HG03460 (cell line): ENCODE data around the gene CFAP77.

Source experiments
- ATAC-seq: cut with Tn5 transposase; IDR thresholded peaks from one replicate; pipeline ENCODE4 v1.9.1; 2021; ENCODE audit not compliant: unreplicated experiment

The CFAP77 gene

DNA sequence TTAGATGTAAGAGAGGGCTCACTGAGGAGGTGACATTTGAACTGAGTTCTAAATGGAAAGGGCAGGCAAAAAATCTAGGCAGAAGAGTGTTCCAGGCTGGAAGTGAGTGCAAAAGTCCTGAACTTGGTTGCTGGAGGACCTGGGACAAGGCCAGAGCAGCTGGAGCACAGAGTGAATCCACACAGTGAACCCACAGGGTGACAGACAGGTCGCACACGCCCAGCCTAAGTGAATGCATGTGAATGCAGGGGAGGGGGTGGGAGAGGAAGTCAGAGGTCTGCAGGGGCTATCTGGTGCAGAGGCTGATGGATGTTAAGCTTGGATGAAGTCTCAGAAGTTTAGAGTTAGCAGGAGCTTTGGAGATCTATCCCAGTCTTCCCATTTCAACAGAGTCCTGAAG lies 2.8 kb upstream of the CFAP77 start:
- no peak for ATAC-seq

DNA sequence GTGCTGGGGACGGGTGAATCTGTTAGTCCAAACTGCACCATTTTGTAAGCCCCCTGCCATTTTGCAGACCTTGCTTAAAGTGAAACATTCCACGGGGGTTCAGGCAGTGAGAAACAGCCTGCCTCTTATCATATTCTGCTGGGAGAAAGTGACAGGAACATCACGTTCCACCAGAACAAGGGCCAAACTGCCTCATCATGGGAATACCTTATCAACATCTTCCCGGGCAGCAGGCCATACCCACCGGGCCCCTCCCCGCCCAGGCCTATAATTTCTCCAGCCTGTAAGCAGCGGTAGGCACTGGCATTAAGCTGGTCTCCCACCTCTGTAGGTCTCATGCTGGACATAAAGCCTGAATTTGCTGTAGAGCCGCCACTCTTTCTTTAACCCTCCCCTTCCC lies 1.5 kb upstream of the CFAP77 start:
- no peak for ATAC-seq

DNA sequence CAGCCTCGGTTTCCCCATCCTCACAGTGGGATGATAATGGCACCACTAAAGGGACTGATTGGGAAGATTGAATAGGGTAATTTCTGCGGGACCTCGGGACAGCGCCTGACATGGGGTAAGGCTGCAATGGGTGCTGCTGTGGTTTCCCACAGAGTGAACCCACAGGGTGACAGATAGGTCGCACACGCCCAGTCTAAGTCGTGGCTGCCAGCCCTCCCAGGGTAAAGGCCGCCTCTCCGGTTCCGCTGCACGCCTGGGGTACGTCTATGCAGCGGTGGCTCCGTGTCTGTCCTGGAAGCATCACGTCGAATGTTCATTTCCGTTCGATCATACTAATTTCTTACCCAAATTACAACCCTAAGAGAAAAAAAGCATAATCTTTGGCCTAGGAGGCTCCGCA lies 631 bp downstream of the CFAP77 start:
- ATAC-seq, result no peak

DNA sequence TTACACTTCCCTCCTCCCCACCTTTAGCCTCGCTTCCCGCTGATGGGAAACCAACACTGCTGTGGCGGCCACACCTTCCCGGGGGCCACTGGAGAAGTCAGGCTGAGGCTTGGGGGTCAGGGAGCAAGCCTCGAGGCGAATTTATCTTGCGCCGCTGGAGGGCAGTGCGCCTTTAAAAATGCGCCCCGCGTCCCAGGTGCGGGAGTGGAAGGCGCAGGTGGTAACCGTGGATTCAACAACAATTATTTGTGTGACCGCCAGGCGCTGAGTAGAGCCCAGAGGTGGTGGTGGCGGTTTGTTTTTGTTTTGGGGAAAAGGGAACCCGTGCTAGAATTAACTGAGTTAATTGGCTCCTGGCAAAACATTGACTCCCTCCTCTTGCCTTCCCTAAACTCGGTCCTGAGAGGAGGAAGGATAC lies 1.1 kb downstream of the CFAP77 start:
- ATAC-seq, result no peak

DNA sequence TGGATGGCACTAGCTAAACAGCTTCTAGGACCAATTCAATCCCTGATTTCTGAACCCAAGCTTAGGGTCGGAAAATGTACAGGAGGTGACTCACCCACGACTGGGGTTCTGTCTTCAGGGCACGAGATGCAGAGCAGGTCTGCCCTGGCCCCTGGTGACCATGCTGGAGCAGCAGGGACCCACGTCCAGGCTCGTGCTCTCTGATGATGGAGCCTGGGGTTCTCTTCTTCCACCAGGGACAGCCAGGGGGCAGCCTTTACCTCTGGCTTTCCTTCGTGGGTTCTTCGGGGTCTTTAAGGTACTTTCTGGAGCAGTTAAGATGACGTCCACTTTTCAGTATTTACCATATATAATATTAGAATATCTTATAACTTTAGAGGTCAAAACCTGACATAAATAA lies 2.1 kb downstream of the CFAP77 start:
- ATAC-seq, result no peak

DNA sequence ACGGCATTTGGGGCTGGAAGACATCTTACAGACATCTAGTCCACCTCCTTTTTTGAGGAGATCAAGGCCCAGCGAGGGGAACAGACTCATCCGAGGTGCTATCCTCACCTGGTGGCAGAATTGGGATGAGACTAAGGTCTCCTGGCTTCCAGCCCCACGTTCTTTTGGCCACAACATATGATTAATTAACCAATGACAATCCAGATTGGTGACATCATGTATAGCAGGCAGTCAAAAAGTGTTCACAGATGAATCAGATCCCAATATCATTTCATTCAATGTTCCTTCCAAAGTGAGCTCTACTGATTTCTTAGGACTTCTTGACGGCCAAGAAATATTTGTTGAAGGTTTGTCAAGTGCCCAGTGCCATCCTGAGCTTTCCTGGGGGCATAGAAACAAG lies 3.9 kb downstream of the CFAP77 start:
- ATAC-seq, result no peak

DNA sequence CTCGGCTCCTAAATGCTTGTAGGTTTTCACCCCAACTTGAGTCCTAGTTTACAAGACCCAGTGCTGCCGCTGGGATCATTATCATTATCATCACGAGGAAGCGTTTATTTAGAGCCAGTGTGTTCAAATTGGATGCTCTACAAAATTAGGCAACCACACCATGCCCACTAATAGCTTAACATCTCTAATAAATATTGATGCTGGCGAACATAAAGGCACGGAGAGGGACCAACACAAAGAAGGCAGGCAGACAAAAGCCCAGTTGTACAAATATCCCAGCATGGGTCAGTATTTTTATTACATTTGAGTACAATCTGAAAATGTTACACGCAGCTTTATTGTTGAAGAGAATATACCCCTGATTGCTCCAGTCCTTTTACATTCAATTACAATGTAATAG lies 4.7 kb downstream of the CFAP77 start:
- ATAC-seq, result no peak

DNA sequence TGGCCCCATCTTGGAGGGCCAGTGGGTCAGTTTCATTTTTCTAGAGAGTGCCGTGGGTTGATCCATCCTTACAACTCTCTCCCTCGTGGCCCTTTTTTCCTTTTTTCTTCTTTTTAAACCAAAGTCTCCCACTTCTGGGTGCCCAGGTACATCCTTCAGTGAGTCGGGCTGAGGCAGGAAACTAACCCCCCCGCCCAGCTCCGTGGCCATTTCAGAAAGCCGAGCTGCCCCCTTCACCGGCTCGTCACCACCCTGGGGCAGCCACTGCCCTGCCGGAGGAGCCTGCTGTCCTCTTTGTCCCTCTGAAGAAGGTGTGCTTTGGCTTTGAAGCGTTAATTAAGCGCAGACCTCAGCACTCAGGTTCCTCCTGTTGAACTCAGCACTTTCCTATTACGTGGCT lies 5.2 kb downstream of the CFAP77 start:
- ATAC-seq, result no peak

DNA sequence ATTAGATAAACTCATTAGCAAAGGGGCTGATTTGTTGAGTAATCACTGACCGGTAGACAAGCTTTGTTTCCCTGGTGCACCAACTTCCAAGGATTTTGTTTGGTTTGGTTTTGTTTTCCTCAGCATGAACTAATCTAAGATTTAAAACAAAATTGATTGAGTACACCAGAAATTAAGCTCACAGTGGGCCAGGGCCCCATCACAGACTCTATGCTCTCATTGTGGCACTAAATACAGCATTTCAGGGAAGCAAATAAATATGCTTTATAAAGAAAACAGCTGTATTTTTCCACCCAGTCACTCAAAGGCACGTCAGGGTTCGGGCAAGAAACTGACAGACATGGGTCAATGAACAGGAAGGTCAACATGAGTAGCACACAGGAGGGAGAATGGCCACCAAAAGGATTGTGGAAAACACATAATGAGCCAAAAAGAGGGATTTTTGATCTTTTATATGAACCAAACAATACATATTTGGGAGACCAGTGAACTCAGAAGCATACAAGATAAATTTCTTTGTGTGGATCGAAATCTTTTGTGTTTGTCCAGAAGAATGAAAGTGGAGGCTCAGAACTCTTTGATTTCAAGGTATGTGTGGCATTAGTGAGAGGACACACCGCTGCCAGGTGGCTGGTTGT lies 8.8 kb downstream of the CFAP77 start:
- ATAC-seq, result no peak

DNA sequence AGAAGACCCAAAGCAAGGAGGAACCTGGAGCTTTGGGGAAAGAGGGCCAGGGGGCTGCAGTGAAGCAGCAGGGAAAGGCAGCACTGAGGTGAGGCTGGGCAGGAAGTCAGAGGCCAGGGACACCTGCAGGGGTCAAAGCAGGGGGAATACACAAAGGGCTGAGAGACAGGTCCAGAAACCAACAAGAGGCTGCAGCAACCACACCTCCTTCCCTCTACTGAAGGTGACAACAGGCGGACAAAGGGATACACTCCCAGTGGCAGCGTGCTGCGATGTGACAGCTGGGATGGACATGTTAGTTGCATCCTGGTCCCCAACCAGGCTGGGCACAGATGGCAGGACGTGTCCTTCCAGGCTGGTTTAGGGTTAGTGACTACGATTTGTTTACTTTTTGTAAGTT lies 12.6 kb downstream of the CFAP77 start:
- no peak for ATAC-seq

DNA sequence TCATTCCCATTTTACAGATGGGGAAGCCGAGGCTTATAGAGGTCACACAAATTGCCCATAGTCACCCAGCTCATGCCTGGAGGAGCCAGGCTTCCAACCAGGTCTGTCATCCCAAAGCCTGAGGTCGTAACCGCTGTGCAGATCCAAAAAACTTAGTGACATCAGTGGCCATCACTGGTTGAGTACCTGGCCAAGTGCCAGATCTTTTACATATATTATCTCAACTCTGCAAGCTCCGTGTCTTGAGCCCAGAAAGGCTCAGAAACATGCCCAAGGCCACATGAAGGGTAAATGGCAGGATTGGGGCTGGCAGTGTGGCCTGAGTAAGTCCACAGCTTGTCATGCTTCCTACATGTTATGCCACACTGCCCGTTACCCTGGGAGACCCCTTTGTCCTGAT lies 13.5 kb downstream of the CFAP77 start:
- ATAC-seq, result no peak

DNA sequence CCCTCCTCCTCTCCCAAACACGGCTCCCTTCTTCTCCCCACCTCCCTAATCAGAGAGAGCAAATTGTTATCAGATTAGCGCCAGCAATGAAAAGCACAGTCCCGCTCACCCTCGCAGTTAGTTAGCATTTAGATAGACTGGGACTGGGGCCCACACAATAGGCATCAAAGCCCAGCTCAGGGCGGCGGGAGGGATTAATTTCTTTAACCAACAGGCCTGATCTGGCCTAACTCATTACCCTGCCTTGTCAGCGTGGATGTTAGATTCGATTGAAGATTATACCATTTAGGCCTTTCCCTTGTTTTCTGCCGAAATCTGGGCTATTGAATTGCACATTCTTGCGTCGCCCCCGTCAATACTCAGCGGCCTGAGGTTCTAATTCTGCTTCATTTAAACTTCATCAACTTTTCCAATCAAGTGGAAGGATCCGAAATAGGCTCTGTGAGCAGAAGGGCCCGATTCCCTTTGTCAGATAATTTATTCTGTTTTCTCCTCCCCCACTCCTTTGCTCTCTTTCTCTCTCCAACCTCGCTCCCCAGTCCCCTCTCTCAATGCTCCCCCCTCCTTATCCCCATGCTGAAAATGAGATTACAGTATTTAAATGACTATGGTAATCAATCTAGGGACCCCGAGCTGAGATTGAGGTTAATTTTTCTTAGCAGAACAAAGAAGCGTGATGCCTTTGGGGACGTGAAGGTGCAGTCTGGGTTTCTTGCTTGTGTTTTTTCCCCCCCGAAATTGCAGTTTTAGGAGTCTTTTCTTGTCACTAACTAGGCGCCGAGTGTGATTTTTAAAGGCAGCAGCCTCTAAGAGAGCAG lies 15.1 kb downstream of the CFAP77 start:
- ATAC-seq, result no peak

DNA sequence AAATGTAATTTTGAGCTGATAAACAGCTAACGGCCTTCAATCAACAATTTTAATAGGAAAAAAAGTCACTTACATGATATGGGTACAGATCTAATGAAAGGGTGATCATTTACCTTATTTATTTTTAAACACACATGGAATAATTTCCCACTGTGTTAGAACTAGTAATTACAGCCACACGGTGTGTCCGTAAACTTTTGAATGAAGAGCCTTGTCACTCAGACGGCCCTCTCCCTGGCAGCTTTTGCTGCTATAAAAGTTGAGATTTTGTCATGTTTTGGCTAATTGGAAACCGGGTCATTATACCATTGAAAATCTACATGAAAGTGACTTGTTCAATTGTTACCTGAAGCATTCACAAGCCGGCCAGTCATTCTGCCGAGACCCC lies 15.7 kb downstream of the CFAP77 start:
- no peak for ATAC-seq

DNA sequence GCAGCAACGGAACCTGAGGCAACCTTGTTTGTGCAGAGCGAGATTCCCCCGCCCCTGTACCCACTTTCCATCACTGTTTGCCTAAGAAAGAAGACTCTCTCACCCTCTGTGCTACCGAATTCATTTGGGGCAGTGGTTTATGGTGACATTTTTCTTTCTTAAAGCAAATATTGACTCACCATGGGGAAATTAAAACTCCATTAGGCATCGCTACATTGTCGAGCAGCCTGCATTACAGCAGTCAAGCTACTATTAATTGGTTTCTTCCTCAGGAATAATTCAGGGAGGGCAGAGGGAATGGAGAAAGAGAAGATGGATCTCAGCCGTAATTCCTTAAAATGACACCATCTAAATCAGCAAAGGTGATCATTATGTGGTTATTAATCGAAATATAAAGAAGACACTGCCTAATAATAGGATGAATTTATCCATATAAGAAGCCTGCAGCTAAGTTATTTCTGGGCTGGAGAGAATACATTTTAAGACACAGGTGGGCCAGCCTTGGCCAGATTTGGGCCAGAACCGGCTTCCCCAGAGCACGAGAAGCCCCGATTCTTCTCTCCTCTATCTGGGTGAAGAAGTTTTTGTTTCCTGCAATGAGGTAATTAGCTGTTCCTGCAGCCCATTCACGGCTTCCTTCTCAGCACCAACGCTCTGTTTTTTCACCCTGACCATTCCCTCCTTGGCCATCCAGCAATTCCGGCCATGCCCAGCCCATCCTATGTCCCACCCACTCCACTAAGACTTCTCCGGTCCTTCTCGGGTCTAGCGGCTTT lies 16.8 kb downstream of the CFAP77 start:
- no peak for ATAC-seq

DNA sequence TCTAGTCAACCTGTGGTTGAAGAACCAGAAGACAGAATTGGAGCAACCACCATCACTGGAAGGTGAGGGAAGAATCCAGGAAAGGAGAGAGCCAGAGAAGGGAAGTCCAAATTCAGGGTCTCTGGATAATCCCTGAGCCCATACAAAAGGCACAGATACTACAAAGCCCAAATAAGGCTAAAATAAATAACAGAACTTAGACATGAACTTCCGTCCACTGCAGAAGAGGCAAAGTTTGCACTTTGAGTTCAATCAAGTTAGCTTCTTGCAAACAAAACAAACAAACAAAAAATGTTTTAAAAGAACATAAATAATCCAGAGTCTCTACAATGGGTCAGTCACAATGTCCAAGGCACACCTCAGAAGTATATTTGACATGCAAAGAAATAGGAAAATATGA lies 21.0 kb downstream of the CFAP77 start:
- ATAC-seq, result no peak

DNA sequence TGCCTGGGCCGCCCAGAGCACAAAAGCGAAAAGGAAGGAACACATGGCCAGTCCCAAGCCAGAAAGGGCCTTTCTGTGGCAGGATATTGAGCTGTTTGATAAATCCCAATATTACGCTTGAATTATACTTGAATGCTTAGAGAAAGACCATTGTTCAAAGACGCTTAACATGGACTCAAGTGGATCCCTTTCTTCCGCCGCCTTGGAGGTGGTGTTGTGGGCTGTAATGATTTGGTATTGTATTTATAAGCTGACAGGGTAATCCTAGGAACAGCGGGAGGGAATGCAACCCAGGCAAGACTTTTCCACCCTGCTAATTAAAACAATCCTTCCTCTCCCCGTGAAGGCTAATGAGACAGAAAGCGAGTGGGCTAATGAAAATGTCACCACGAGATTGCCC lies 24.9 kb downstream of the CFAP77 start:
- ATAC-seq, result no peak

DNA sequence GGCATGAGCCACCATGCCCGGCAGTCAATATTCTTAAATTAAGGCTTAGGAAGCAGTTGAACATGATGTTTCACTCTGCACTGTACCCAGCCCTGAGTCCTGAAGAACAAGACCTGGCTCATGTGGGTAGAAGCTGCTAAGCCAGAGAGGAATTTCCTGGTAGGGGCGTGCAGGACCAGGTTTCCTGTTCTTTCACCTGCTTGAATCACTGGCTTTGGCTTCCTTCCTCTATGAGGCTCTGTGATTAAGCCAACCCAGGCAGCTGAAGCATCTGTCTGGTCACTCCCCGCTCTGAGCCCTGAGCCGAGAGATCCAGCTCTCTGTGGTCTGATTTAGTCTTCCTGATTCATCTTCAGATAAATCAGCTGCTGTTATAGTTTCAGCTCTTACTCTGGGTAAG lies 29.1 kb downstream of the CFAP77 start:
- no peak for ATAC-seq

DNA sequence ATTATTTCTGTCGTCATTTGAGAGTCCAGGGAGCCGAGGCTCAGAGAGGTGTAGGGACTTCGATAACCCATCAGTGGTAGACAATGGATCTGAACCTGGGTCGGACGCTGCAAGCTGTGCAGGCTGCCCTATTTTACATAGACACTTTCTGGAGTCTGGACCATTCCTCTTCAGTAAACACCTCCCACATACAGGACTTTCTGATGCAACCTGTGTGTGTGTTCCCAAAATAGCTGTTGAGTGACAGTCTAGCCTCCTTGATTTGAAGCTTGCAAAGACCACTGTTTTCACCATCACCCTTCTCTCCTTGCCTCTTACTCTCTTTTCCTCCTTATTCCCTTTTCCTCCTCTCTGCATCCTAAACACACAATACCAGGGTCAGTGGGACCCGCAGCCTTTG lies 30.7 kb downstream of the CFAP77 start:
- ATAC-seq, result no peak

DNA sequence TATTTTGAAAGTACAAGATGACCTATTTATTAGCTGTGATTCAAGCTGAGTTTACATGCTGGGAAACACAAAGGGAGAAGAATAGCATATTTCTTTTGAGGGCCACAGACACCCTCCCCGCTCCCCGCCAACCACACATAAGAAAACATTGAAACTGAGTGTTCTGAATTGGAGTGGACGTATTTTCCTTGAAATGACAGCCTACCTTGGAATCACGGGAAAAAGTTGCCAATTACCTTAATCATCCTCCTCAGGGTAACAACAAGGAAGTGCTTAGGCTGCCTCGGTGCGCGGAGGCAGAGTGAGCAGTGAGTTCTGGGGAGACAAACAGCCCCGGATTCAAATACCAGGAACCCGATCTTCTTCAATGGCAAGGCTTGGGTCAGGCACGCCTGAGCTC lies 31.4 kb downstream of the CFAP77 start:
- no peak for ATAC-seq

DNA sequence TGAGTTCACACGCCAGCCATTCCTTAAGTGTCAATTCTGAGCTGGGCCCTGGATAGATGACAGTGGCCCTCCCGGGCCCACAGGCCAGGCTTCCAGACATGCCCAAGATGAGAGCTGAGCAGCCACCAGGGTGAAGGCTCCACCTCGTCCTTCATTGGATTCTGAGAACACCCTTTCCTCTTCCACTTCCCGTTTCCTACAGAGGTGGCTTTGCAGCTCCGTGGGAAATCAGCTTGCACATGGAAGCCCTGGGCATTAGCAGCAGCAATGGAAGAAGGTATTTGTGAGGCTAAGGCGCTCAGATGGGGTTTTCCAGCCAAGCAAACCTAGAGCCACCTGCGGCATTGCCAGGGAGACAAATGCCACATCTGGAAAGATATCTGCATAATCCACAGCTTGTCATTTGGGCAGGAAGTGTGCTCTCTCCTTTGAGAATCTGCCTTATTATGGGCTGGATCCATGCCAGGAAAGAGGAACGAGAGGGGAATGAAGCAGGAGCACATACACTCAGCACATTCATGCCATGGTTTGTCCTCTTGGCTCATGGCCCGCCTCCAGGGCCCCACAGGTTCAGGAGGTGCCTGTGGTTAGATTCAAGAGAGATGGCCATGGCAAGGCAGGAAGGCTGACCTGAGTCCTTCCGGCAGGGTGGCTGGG lies 34.1 kb downstream of the CFAP77 start:
- ATAC-seq, result no peak

DNA sequence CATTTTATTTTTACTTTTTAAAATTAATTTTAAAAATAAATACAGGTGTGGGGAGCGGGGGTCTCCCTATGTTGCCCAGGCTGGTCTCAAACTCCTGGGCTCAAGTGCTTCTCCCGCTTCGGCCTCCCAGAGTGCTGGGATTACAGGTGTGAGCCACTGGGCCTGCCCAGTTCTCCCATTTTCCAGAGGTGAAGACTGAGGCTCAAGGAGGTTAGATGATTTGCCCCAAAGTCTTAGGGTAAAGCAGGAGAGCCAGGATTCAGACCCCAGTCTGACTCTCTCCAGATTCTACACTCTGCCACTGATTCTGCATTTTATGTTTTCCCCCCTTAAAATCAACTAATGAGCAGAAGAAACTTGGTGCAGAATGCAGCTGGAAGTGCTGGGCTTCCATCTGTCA lies 36.9 kb downstream of the CFAP77 start:
- ATAC-seq, result no peak

DNA sequence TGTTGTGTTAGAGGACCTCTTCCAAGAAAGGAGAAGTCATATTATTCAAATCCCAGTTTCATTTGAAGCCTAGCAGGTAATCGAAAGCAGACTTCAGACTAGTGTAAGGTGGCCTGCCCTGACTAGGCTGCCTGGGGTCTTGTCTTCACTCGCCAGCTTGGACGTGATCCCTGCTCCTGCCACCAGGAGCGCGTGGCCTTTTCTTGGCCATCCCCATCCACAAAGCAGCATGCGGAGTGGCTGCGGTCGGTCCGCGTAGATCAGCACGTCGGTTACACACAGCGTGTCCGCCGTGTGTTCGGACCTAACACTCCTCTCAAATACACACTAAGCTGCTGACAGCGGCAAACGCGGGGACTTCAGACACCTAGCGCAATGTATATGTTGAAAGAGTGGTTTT lies 37.3 kb downstream of the CFAP77 start:
- no peak for ATAC-seq
